GM03348 (cell line): ENCODE measurements around the gene CORO2B.

Experiments
- DNase-seq: peaks from one replicate; pipeline ENCODE4 v3.0.0; 2012; ENCODE audit warnings: low spot score

CORO2B gene

DNA sequence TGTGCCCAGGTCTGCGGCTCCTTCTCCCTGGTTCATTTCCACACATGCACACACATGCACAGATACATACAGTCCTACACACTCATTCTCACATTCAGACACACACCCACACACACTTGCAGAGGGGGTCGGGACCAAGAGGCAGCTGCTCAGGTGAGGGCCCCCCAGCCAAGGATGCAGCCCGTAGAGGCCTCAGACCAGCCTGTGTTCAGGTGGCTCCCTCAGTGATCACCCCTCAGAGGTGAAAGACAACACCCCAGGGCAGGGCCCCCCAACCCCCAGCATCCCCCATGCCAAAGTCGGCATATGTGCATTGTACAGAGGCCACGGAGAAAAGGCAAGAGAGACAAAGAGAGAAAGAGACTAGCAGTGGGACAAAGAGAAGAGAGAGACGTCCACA is 5.9 kb upstream of the CORO2B start:
- no peak for DNase-seq

- no peak for DNase-seq
Measured at GRCh38 chr15:68574046-68574445, 4.7 kb upstream of the CORO2B start.

DNA sequence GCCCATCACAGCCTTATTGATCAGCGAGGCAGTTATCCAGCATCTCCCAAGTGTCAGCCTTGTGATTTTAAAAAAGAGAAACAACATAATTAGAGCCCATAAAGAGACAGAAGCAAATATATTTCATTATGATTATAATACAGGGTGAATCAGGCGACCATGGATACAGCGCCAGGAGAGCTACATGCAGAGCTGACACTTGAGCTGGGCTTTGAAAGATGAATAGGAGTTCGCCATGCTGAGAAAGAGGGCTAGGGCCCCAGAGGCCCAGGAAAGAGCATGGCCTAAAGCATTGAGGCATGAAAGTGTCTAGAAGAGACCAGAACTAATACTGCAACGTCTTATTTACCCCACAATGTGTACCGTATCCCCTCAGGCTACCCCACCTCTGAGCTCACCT is 4.2 kb upstream of the CORO2B start:
- no peak for DNase-seq

GRCh38 chr15:68576235-68576892 is 2.4 kb upstream of the CORO2B start:
- DNase-seq, result no peak

- peak; percentile 90 for DNase-seq
Measured at GRCh38 chr15:68578175-68578979, 416 bp upstream of the CORO2B start.

DNA sequence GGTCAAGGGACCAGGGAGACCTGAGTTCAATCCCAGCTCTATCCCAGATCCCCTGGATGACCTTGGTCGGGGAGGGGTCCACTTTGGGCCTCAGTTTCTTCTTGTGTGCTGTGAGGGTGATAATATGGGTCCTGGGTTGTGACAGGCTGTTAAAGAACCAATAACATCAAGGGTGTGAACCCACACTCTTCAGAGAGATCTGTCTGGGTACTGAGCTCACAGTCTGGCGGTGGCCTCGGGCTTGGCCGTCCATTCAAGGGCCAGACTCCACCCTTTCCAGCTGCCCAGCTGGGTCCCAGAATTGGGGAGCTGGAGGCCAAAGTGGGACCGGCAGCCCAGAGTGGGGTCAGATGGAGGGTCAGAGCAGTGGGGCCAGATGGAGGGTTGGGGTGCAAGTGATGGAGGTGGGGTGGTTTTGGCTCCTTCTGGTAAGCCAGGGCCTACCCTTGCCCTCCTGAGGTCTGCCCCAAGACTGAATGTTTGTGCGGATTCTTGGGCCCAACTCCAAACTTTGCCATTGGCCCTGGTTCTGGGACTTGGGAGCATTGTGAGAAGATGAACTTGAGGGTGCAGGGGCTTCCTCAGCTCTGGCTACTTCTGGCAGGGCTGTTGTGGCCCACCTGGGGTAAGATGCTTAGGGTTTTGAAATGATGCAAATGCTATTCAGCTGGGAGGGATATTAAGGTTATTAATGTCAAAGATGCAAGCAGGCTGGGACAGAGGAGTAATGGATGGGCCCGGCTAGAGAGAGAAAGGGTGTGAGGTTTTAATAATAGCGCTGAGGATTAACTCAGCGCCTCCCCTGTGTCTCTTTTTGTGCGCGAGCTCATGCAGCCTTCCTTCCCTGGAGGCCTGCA is 1.5 kb downstream of the CORO2B start:
- no peak for DNase-seq

GRCh38 chr15:68580883-68581155 is 2.0 kb downstream of the CORO2B start:
- DNase-seq, result no peak

- DNase-seq, result no peak
Measured at GRCh38 chr15:68581725-68582124, 2.9 kb downstream of the CORO2B start.

- DNase-seq, result no peak
Measured at GRCh38 chr15:68582236-68582635, 3.4 kb downstream of the CORO2B start.

- DNase-seq, result no peak
Measured at GRCh38 chr15:68582864-68583263, 4.1 kb downstream of the CORO2B start.

GRCh38 chr15:68583321-68583720 is 4.5 kb downstream of the CORO2B start:
- DNase-seq, result no peak

GRCh38 chr15:68583936-68584755 is 5.4 kb downstream of the CORO2B start:
- DNase-seq, result no peak

- DNase-seq, result no peak
Measured at GRCh38 chr15:68584756-68585573, 6.2 kb downstream of the CORO2B start.

- DNase-seq, result no peak
Measured at GRCh38 chr15:68585574-68586273, 6.9 kb downstream of the CORO2B start.

DNA sequence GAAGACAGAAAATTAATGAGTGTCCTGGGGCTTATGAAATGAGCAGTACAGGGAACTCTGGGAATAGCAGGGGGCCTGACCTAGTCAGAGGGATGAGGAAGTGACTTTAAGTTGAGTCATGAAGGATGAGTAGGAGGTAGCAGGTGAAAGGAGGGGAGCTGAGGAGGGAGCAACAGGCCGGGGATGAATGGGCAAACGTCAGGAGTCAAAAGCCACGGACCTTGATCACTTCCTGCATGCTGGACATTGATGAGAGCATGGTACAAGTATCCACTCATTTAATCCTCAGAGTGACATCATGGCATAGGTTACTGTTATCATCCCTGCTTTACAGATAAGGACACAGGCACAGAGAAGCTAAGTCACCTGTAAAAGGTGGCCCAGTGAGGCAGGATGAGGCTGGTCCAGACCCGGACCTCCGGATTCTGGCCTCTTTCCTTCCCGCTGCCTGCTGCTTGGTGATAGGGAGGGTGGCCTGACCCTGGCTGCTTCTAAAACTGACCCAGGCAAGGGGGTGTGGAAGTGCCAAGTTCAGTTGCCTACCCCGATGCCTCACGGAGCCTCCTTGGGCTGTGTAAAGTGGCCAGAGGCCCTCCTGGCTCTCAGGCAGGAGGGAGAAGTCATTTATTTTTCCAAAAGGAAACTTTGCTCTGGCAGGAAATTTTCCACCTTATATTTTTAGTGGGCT is 7.6 kb downstream of the CORO2B start:
- peak; percentile 63 for DNase-seq

DNA sequence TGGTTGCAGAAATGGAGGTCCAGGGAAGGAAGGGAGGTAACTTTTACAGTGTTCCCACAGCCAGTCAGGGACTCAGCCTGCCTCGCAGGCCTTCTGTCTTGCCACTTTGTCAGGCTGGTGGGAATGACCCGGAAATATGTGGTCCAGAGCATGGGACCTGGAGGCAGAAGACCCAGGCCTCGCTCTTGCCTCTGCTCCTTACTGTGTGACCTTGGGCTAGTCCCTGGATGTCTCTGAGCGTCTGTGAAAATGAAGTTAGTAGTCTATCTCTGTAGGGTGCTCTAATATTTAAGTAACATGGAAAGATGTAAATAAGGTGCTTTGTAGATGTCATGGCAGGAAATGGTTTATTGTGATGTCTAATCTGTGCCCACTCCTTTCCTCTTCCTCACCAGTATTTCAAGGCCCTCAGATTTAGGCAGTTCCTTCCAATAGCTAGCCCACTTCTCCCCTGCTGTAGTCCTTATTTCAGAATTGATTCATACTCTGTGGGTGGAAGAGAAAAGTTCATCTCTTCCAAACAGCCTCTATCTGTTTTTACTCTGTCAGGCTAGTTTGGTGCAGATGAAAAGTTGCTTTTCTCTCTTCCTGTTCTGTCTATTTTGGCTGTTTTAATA is 9.1 kb downstream of the CORO2B start:
- no peak for DNase-seq

DNA sequence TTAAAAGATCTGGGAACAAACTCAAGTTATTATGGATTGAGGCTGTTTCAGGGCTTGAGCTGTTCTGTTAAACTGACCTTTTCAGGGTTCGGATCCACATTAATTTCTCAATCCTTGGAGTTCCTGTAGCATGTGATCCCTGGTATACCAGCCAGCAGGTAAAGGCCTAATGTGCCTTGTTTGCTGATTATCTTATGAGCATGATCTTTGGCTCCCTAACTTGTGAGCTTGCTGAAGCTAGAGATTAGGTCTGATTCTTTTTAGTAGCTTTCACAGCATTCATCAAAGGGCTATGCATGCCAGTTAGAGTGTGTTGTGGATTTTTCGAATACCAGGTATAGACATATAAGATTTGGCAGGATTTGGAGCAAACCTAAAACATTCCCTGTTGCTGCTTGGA is 10.3 kb downstream of the CORO2B start:
- DNase-seq, result no peak

GRCh38 chr15:68589783-68590710 is 11.3 kb downstream of the CORO2B start:
- DNase-seq, result no peak
